Measurements from ENCODE around the gene LRRC74A. TPM values are rescaled to one million over a fixed set of nuclear protein-coding genes. Genes with fewer than 3 reads are reported as not detected.

LRRC74A gene
- total and polyA plus RNA-seq, 10 of the 15 experiments (the other 5 are each of a cell fraction or from before 2014, with no cell fraction given): not detected

GRCh38 chr14:76846331-76847047 lies 20.3 kb downstream of the LRRC74A start:
- POLR2A ChIA-PET: no interaction called here
- no peak for DNase-seq (ENCODE audit: low read depth, low spot score)
- H3K9ac ChIP-seq (ENCODE audit: control insufficient read depth, insufficient read depth, low read length): no peak overlapping the region
- no peaks in the 10 kb centered on the region for H3K27me3 ChIP-seq (replicated peaks in 1 of 2; ENCODE audit: control insufficient read depth in 2 of 2, insufficient read depth in 2 of 2, low read length in 1 of 2)
- CTCF ChIA-PET: interaction anchor here (1.0 to 1.3 kb wide), 3 partner anchors 29 to 222 kb away, joined by 3 to 6 read pairs (median 4); no protein-coding TSS in a partner anchor
- in situ Hi-C loops (cut with MboI) (no loop called here), intact Hi-C loops (cut with micrococcal nuclease; ENCODE audit: unreplicated experiment) (no loop called here)
- no peak for FAIRE-seq
- H3K4me3 ChIP-seq: no peak overlapping the region
- no peak overlapping the region for H3K4me2 ChIP-seq (ENCODE audit: control insufficient read depth, insufficient read depth)
- RAD21 ChIA-PET (ENCODE audit: unreplicated experiment): interaction anchor here (1.0 kb wide), 1 partner anchor 224 kb away, joined by 3 read pairs; no protein-coding TSS in a partner anchor
- H3K36me3 ChIP-seq (ENCODE audit: control insufficient read depth in 2 of 2, insufficient read depth in 2 of 2, low read length in 1 of 2): no peaks in the 10 kb centered on the region
- no peaks in the 10 kb centered on the region for H3K9me3 ChIP-seq (replicated peaks; ENCODE audit: control insufficient read depth, insufficient read depth, low read length)
- 29% methylated on average over 7 of the region's 7 CpGs for WGBS (ENCODE audit: insufficient coverage, insufficient replicate concordance, low lambda C conversion rate, missing lambda C conversion rate)
- no peaks in the 10 kb centered on the region for H3K4me1 ChIP-seq (ENCODE audit: control insufficient read depth, insufficient read depth, low read length)
- ATAC-seq: no peak
- H3K79me2 ChIP-seq (ENCODE audit: control insufficient read depth, insufficient read depth, low read length): no peaks in the 10 kb centered on the region
- no TSS peak for BruUV-seq (replicated peaks)
- H3K27ac ChIP-seq (ENCODE audit: control insufficient read depth, insufficient read depth): no peak overlapping the region
- no peaks in the 10 kb centered on the region for H4K20me1 ChIP-seq (ENCODE audit: control insufficient read depth, insufficient read depth)
- TF ChIP-seq ZNF24 (IDR thresholded peaks at IDR 0.05): no peak
- TF ChIP-seq, protein P1, sequence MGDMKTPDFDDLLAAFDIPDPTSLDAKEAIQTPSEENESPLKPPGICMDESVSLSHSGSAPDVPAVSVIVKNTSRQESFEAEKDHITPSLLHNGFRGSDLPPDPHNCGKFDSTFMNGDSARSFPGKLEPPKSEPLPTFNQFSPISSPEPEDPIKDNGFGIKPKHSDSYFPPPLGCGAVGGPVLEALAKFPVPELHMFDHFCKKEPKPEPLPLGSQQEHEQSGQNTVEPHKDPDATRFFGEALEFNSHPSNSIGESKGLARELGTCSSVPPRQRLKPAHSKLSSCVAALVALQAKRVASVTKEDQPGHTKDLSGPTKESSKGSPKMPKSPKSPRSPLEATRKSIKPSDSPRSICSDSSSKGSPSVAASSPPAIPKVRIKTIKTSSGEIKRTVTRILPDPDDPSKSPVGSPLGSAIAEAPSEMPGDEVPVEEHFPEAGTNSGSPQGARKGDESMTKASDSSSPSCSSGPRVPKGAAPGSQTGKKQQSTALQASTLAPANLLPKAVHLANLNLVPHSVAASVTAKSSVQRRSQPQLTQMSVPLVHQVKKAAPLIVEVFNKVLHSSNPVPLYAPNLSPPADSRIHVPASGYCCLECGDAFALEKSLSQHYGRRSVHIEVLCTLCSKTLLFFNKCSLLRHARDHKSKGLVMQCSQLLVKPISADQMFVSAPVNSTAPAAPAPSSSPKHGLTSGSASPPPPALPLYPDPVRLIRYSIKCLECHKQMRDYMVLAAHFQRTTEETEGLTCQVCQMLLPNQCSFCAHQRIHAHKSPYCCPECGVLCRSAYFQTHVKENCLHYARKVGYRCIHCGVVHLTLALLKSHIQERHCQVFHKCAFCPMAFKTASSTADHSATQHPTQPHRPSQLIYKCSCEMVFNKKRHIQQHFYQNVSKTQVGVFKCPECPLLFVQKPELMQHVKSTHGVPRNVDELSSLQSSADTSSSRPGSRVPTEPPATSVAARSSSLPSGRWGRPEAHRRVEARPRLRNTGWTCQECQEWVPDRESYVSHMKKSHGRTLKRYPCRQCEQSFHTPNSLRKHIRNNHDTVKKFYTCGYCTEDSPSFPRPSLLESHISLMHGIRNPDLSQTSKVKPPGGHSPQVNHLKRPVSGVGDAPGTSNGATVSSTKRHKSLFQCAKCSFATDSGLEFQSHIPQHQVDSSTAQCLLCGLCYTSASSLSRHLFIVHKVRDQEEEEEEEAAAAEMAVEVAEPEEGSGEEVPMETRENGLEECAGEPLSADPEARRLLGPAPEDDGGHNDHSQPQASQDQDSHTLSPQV (IDR thresholded peaks at IDR 0.05): no peak
- no peak for TF ChIP-seq ZNF622 (IDR thresholded peaks at IDR 0.05)
- TF ChIP-seq CBX3 (IDR thresholded peaks at IDR 0.05; ENCODE audit: borderline replicate concordance, low read depth): no peak
- TF ChIP-seq, protein P2, sequence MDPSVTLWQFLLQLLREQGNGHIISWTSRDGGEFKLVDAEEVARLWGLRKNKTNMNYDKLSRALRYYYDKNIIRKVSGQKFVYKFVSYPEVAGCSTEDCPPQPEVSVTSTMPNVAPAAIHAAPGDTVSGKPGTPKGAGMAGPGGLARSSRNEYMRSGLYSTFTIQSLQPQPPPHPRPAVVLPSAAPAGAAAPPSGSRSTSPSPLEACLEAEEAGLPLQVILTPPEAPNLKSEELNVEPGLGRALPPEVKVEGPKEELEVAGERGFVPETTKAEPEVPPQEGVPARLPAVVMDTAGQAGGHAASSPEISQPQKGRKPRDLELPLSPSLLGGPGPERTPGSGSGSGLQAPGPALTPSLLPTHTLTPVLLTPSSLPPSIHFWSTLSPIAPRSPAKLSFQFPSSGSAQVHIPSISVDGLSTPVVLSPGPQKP (IDR thresholded peaks at IDR 0.05; ENCODE audit: low read depth, low read length): no peak
- TF ChIP-seq, protein P3, sequence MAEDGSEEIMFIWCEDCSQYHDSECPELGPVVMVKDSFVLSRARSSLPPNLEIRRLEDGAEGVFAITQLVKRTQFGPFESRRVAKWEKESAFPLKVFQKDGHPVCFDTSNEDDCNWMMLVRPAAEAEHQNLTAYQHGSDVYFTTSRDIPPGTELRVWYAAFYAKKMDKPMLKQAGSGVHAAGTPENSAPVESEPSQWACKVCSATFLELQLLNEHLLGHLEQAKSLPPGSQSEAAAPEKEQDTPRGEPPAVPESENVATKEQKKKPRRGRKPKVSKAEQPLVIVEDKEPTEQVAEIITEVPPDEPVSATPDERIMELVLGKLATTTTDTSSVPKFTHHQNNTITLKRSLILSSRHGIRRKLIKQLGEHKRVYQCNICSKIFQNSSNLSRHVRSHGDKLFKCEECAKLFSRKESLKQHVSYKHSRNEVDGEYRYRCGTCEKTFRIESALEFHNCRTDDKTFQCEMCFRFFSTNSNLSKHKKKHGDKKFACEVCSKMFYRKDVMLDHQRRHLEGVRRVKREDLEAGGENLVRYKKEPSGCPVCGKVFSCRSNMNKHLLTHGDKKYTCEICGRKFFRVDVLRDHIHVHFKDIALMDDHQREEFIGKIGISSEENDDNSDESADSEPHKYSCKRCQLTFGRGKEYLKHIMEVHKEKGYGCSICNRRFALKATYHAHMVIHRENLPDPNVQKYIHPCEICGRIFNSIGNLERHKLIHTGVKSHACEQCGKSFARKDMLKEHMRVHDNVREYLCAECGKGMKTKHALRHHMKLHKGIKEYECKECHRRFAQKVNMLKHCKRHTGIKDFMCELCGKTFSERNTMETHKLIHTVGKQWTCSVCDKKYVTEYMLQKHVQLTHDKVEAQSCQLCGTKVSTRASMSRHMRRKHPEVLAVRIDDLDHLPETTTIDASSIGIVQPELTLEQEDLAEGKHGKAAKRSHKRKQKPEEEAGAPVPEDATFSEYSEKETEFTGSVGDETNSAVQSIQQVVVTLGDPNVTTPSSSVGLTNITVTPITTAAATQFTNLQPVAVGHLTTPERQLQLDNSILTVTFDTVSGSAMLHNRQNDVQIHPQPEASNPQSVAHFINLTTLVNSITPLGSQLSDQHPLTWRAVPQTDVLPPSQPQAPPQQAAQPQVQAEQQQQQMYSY (CRISPR knock-in tag; IDR thresholded peaks at IDR 0.05): no peak
- no peak for TF ChIP-seq NFYB (IDR thresholded peaks at IDR 0.05; ENCODE audit: insufficient read depth, low read depth, low read length)
- TF ChIP-seq STAT1 (conservative IDR thresholded peaks at IDR 0.05): no peak
- no peak for TF ChIP-seq BRCA1 (IDR thresholded peaks at IDR 0.05; ENCODE audit: low read depth, low read length)
- SMC1A ChIA-PET (ENCODE audit: uncharacterized antibody, unreplicated experiment): interaction anchor here (0.9 kb wide), 1 partner anchor 30 kb away, joined by 3 read pairs; no protein-coding TSS in a partner anchor
- no peak overlapping the region for H2AFZ ChIP-seq (ENCODE audit: control insufficient read depth, low read depth, low read length)
